ENCODE data around the gene CDR2L. TPM values are rescaled to one million over a fixed set of nuclear protein-coding genes. Genes with fewer than 3 reads are reported as not detected.

The CDR2L gene
- polyA plus RNA-seq, 1 of the 3 experiments (the other 2 are of a cell fraction), result 21.2 TPM

GRCh38 chr17:74970395-74970794, 17.0 kb upstream of the CDR2L start:
- ChIA-PET POLR2A (interaction anchor here (0.6 to 6.7 kb wide), 4 partner anchors 9 to 592 kb away, joined by 5 to 97 read pairs (median 42); partner anchors contain the start of genes CDR2L and MRPL58), CTCF (interaction anchor here (0.8 to 12.5 kb wide), 10 partner anchors 10 to 300 kb away, joined by 3 to 219 read pairs (median 8); partner anchors contain the start of genes CDR2L, MIF4GD, MRPL58 and OTOP2)
- Histone ChIP-seq H3K4me1 (ENCODE audit: control insufficient read depth in 1 of 2, insufficient read depth in 2 of 2, low read depth in 1 of 2, low read length in 1 of 2) (peaks cover 0 to 22% of the 10 kb centered on the region in 2 experiments; a peak in 1 of 4 replicates), H3K4me2 (no peak overlapping the region), H3K27me3 (ENCODE audit: insufficient read depth) (peaks cover 26% of the 10 kb centered on the region), H3K9me3 (no peaks in the 10 kb centered on the region), H3K27ac (ENCODE audit: low read depth in 2 of 2, low read length in 1 of 2) (peak overlapping the region in 1 of 2 experiments; percentile 85; a peak in 1 of 4 replicates), H3K9me2 (no peaks in the 10 kb centered on the region), H3K79me2 (ENCODE audit: insufficient read depth) (no peaks in the 10 kb centered on the region), H3K4me3 (ENCODE audit: low read depth in 2 of 2, low read length in 1 of 2) (no peak overlapping the region), H2AFZ (ENCODE audit: low read depth) (no peak overlapping the region), H3K36me3 (replicated peaks in 1 of 2; ENCODE audit: control insufficient read depth in 1 of 2, insufficient read depth in 2 of 2, low read length in 1 of 2) (no peaks in the 10 kb centered on the region), H3K9ac (no peak overlapping the region), H4K20me1 (ENCODE audit: insufficient read depth) (no peaks in the 10 kb centered on the region), H3F3A (replicated peaks; ENCODE audit: insufficient read depth) (peaks cover 5% of the 10 kb centered on the region)
- WGBS (ENCODE audit: low lambda C conversion rate), result 85% methylated on average over 3 of the region's 3 CpGs
- no peak for TF ChIP-seq GATA2 (CRISPR knock-in tag; IDR thresholded peaks at IDR 0.05)
- no peak for TF ChIP-seq MAX (IDR thresholded peaks at IDR 0.05; ENCODE audit: low read depth)
- TF ChIP-seq CHD2 (IDR thresholded peaks at IDR 0.05; ENCODE audit: low read length, partially characterized antibody), result no peak
- no peak for TF ChIP-seq SIN3A (IDR thresholded peaks at IDR 0.05; ENCODE audit: borderline replicate concordance, low read depth, low read length)
- no peak for TF ChIP-seq TAF1 (IDR thresholded peaks at IDR 0.05; ENCODE audit: borderline replicate concordance, low read depth, low read length)
- no peak for TF ChIP-seq RAD21 (IDR thresholded peaks at IDR 0.05; ENCODE audit: low read length)
- TF ChIP-seq EP300 (IDR thresholded peaks at IDR 0.05; ENCODE audit: borderline replicate concordance in 1 of 2, low read depth in 1 of 2, low read length in 1 of 2), result no peak
- no peak for TF ChIP-seq EZH2phosphoT487 (IDR thresholded peaks at IDR 0.05; ENCODE audit: borderline replicate concordance, low read depth)
- TF ChIP-seq ZBTB33 (IDR thresholded peaks at IDR 0.05; ENCODE audit: borderline replicate concordance, low read depth), result no peak
- no peak for TF ChIP-seq TEAD4 (IDR thresholded peaks at IDR 0.05; ENCODE audit: borderline replicate concordance, insufficient read depth)
- no peak for TF ChIP-seq CTCF (IDR thresholded peaks at IDR 0.05)
- TF ChIP-seq JUND (IDR thresholded peaks at IDR 0.05), result no peak
- TF ChIP-seq FOXM1 (IDR thresholded peaks at IDR 0.05; ENCODE audit: low read depth), result no peak
- no peak for TF ChIP-seq ELF1 (IDR thresholded peaks at IDR 0.05)
- TF ChIP-seq MXI1 (IDR thresholded peaks at IDR 0.05; ENCODE audit: low read depth, low read length), result no peak
- no peak for TF ChIP-seq NFIC (IDR thresholded peaks at IDR 0.05; ENCODE audit: borderline replicate concordance)
- no peak for DNase-seq
